Measurements from ENCODE around the gene ASXL1. TPM values are rescaled to one million over a fixed set of nuclear protein-coding genes. Genes with fewer than 3 reads are reported as not detected.

Gene ASXL1
- total RNA-seq, 2 donors from 2014 or later: 74.5 to 135 TPM

DNA sequence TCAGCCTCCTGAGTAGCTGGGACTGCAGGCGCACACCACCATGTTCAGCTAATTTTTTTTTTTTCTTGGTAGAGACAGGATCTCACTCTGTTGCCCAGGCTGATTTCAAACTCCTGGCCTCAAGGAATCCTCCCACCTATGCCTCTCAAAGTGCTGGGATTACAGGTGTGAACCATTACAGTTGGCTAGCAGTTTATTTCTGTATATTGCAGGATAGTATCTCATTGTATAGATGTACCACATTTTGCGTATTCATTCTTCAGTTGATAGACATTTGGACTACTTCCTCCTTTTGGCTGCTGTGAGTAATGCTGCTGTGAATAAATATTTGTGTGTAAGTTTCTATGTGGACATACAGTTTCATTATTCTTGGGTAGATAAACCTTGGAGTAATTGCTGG lies 32.9 kb downstream of the ASXL1 start:
- ATAC-seq (ENCODE audit: insufficient number of reproducible peaks, low FRiP score, low read depth): no peak
- Histone ChIP-seq H3K27ac (no peak overlapping the region), H3K27me3 (replicated peaks; ENCODE audit: insufficient read depth) (no peaks in the 10 kb centered on the region), H3K4me1 (ENCODE audit: control insufficient read depth in 1 of 2, low read depth in 2 of 2) (peaks cover 13 to 19% of the 10 kb centered on the region in 2 donors), H3K36me3 (no peaks in the 10 kb centered on the region), H3K9me3 (no peaks in the 10 kb centered on the region), H3K4me3 (no peak overlapping the region)
- no peak for DNase-seq (ENCODE audit: low spot score)
- TF ChIP-seq, protein P1, sequence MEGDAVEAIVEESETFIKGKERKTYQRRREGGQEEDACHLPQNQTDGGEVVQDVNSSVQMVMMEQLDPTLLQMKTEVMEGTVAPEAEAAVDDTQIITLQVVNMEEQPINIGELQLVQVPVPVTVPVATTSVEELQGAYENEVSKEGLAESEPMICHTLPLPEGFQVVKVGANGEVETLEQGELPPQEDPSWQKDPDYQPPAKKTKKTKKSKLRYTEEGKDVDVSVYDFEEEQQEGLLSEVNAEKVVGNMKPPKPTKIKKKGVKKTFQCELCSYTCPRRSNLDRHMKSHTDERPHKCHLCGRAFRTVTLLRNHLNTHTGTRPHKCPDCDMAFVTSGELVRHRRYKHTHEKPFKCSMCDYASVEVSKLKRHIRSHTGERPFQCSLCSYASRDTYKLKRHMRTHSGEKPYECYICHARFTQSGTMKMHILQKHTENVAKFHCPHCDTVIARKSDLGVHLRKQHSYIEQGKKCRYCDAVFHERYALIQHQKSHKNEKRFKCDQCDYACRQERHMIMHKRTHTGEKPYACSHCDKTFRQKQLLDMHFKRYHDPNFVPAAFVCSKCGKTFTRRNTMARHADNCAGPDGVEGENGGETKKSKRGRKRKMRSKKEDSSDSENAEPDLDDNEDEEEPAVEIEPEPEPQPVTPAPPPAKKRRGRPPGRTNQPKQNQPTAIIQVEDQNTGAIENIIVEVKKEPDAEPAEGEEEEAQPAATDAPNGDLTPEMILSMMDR (IDR thresholded peaks at IDR 0.05): no peak

DNA sequence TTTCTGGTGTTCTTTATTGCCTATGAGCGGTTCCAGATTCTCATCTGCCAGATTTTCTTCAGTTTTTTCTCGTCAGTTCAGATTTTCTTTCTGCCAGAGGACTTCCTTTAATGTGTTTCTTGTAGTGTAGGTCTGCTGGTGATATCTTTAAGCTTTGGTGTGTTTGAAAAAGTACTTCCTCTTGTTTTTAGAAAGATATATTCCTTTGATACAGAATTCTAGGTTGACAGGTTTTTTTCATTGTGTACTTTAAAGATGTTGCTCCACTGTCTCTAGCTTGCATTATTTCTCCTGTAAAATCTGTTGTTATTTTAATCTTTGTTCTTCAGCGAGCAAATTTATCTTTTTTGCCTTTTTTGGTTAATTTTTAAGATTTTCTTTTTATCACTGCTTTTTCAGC lies 36.9 kb downstream of the ASXL1 start:
- TF ChIP-seq, protein P1 (IDR thresholded peaks at IDR 0.05): no peak
- no peaks in the 10 kb centered on the region for H3K27me3 ChIP-seq (replicated peaks; ENCODE audit: insufficient read depth)
- H3K9me3 ChIP-seq: no peaks in the 10 kb centered on the region
- DNase-seq (ENCODE audit: low spot score): no peak
- peaks cover 0 to 3% of the 10 kb centered on the region in 2 donors for H3K4me1 ChIP-seq (ENCODE audit: control insufficient read depth in 1 of 2, low read depth in 2 of 2)
- H3K36me3 ChIP-seq: no peaks in the 10 kb centered on the region
- ATAC-seq (ENCODE audit: insufficient number of reproducible peaks, low FRiP score, low read depth): no peak
- no peak overlapping the region for H3K4me3 ChIP-seq
- H3K27ac ChIP-seq: no peak overlapping the region

DNA sequence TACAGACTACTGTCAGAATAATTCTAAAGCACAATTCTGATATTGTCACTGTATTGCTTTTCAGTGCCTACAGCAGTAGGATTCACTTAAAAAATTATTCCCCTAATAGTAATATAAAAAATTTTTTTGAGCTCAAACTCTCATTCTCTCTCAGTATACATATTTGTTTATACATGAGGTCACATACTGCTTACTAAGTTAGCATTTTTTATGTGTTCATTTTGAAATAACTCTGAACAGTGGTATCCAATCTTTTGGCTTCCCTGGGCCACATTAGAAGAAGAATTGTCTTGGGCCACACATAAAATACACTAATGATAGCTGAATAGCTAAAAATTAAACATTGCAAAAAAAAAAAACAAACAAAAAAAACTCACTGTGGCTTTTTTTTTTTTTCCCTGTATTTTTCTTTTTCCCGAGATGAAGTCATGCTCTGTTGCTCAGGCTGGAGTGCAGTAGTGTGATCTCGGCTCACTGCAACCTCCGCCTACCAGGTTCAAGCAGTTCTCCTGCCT lies 38.6 kb downstream of the ASXL1 start:
- Histone ChIP-seq H3K27ac (no peak overlapping the region), H3K9me3 (no peaks in the 10 kb centered on the region), H3K36me3 (no peaks in the 10 kb centered on the region), H3K4me1 (ENCODE audit: control insufficient read depth in 1 of 2, low read depth in 2 of 2) (peaks cover 0 to 3% of the 10 kb centered on the region in 2 donors), H3K4me3 (no peak overlapping the region), H3K27me3 (replicated peaks; ENCODE audit: insufficient read depth) (no peaks in the 10 kb centered on the region)
- TF ChIP-seq, protein P1 (IDR thresholded peaks at IDR 0.05): no peak
- ATAC-seq (ENCODE audit: insufficient number of reproducible peaks, low FRiP score, low read depth) (no peak), DNase-seq (ENCODE audit: low spot score) (no peak)

DNA sequence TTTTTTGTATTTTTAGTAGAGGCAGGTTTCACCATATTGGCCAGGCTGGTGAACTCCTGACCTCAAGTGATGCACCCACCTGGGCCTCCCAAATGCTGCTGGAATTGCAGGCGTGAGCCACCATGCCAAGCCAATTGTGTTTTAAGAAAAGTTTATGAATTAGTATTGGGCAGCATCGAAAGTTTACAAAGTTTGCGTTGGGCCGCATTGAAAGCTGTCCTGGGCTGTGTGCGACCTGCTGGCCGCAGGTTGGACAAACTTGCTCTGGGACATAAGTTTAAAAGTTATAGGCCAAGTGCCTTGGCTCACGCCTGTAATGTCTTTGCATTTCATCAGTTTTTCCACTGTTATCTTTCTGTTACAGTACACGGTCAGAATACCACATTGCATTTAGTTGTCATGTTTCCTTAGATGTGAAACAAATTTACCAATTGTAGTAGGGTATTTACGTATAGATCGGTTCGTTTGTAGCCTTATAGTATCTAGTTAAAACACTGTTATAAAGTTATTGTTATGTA lies 39.5 kb downstream of the ASXL1 start:
- no peaks in the 10 kb centered on the region for H3K9me3 ChIP-seq
- no peak overlapping the region for H3K4me3 ChIP-seq
- H3K4me1 ChIP-seq (ENCODE audit: control insufficient read depth in 1 of 2, low read depth in 2 of 2): peaks cover 0 to 3% of the 10 kb centered on the region in 2 donors
- no peaks in the 10 kb centered on the region for H3K36me3 ChIP-seq
- DNase-seq (ENCODE audit: low spot score) (no peak), ATAC-seq (ENCODE audit: insufficient number of reproducible peaks, low FRiP score, low read depth) (no peak)
- no peak overlapping the region for H3K27ac ChIP-seq
- H3K27me3 ChIP-seq (replicated peaks; ENCODE audit: insufficient read depth): no peaks in the 10 kb centered on the region
- TF ChIP-seq, protein P1 (IDR thresholded peaks at IDR 0.05): no peak

DNA sequence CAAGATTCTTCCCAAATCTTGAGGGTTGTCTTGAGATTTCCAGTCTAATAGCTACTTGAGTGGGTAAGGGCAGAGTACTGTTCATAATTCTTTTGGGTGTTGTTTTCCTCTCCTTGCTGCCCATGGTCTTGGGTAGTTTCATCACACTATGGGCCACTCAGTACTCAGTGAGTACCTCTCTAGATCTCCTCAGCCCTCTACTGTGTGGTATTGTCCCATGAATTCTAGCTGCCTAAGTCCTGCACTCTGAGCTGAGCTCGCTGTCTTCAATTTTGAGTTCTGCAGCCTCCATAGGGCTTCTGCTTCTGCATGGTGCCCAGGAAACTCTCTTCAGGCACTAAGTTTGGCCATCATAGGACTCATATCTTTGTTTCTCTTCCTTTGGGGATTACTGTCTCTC lies 42.3 kb downstream of the ASXL1 start:
- Histone ChIP-seq H3K27me3 (replicated peaks; ENCODE audit: insufficient read depth) (no peaks in the 10 kb centered on the region), H3K36me3 (no peaks in the 10 kb centered on the region), H3K4me3 (no peak overlapping the region), H3K9me3 (no peaks in the 10 kb centered on the region), H3K27ac (no peak overlapping the region), H3K4me1 (ENCODE audit: control insufficient read depth in 1 of 2, low read depth in 2 of 2) (no peaks in the 10 kb centered on the region)
- ATAC-seq (ENCODE audit: insufficient number of reproducible peaks, low FRiP score, low read depth) (no peak), DNase-seq (ENCODE audit: low spot score) (no peak)
- TF ChIP-seq, protein P1 (IDR thresholded peaks at IDR 0.05): no peak
